Right atrium auricular region (tissue), 2 donors: Measurements from ENCODE around the gene KDM4B. TPM values are rescaled to one million over a fixed set of nuclear protein-coding genes. Genes with fewer than 3 reads are reported as not detected.
A peak's percentile ranks its signal among the peaks of the same experiment; 100 is the strongest.

Experiments
- DNase-seq: peaks from one replicate; pipeline ENCODE4 v3.0.0-alpha.2; 2019; ENCODE audit warnings: low spot score
- H3K27ac ChIP-seq, 2 donors: fragments of 200-600 bp; sonication (generic); 1 replicate in 1 of 2; 2 replicates in 1 of 2; pipeline ENCODE4 v1.5.1; 2016 to 2019
- H3K27me3 ChIP-seq, 2 donors: fragments of 200-600 bp; sonication (generic); one replicate each; pipeline versions ENCODE4 v1.5.1 to v1.6.0; 2017 to 2019
- H3K36me3 ChIP-seq: fragments of 200-600 bp; sonication (generic); one replicate; pipeline ENCODE4 v1.5.1; 2016
- H3K4me1 ChIP-seq, 2 donors: fragments of 200-600 bp; sonication (generic); one replicate each; pipeline versions ENCODE4 v1.5.1 to v1.6.0; 2017 to 2019
- H3K4me3 ChIP-seq, 2 donors: fragments of 200-600 bp; sonication (generic); 1 replicate in 1 of 2; 2 replicates in 1 of 2; pipeline ENCODE4 v1.5.1; 2017 to 2019; ENCODE audit warnings: mild to moderate bottlenecking in 1 of 2, moderate library complexity in 1 of 2
- H3K9me3 ChIP-seq, 2 donors: fragments of 200-600 bp; sonication (generic); one replicate each; pipeline ENCODE4 v1.5.1; 2019
- CTCF ChIP-seq, 2 donors: fragments of 200-600 bp; sonication (generic); IDR thresholded peaks; one replicate each; pipeline ENCODE4 v1.5.1; 2019; ENCODE audit warnings: antibody characterized with exemption in 2 of 2
- total RNA-seq, 2 donors: library from RNA; depleted of rRNA; stranded (reverse); fragments of >200 nt; gene quantifications; one replicate each; pipeline ENCODE4 v1.1.0, GENCODE V29; 2016

The KDM4B gene
- total RNA-seq, 2 donors from 2014 or later = 17.6 to 26.0 TPM

- H3K36me3 ChIP-seq = peaks cover 44% of the 10 kb centered on the region
- DNase-seq = peak; percentile 65
- H3K27me3 ChIP-seq = no peaks in the 10 kb centered on the region
- no peaks in the 10 kb centered on the region for H3K9me3 ChIP-seq
- H3K4me1 ChIP-seq = peaks cover 0 to 19% of the 10 kb centered on the region in 2 donors
- no peak overlapping the region for H3K4me3 ChIP-seq
- TF ChIP-seq CTCF (IDR thresholded peaks at IDR 0.05) = no peak
- peak overlapping the region in 1 of 2 donors; percentile 28 for H3K27ac ChIP-seq
Observed at GRCh38 chr19:5083547-5083965, 114.6 kb downstream of the KDM4B start.

GRCh38 chr19:5085566-5085965, 116.7 kb downstream of the KDM4B start:
- no peak for DNase-seq
- Histone ChIP-seq H3K27me3 (no peaks in the 10 kb centered on the region), H3K4me1 (peaks cover 0 to 21% of the 10 kb centered on the region in 2 donors), H3K9me3 (no peaks in the 10 kb centered on the region), H3K4me3 (no peak overlapping the region), H3K27ac (no peak overlapping the region), H3K36me3 (peaks cover 46% of the 10 kb centered on the region)
- TF ChIP-seq CTCF (IDR thresholded peaks at IDR 0.05) = no peak

GRCh38 chr19:5086230-5086629, 117.3 kb downstream of the KDM4B start:
- peaks cover 43% of the 10 kb centered on the region for H3K36me3 ChIP-seq

GRCh38 chr19:5086725-5087439, 118.0 kb downstream of the KDM4B start:
- Histone ChIP-seq H3K27ac (no peak overlapping the region), H3K36me3 (peaks cover 37% of the 10 kb centered on the region)
- no peak for DNase-seq

More at GRCh38 chr19:5086230-5086629, 117.3 kb downstream of the KDM4B start:
- Histone ChIP-seq H3K4me3 (no peak overlapping the region), H3K27me3 (no peaks in the 10 kb centered on the region), H3K4me1 (peaks cover 0 to 28% of the 10 kb centered on the region in 2 donors), H3K9me3 (no peaks in the 10 kb centered on the region), H3K27ac (no peak overlapping the region)
- TF ChIP-seq CTCF (IDR thresholded peaks at IDR 0.05) = no peak
- DNase-seq = no peak

GRCh38 chr19:5089283-5089682, 120.4 kb downstream of the KDM4B start:
- Histone ChIP-seq H3K4me3 (no peak overlapping the region), H3K27ac (no peak overlapping the region), H3K9me3 (no peaks in the 10 kb centered on the region), H3K36me3 (peaks cover 22% of the 10 kb centered on the region), H3K4me1 (peaks cover 0 to 43% of the 10 kb centered on the region in 2 donors), H3K27me3 (no peaks in the 10 kb centered on the region)
- no peak for TF ChIP-seq CTCF (IDR thresholded peaks at IDR 0.05)
- DNase-seq = no peak

More at GRCh38 chr19:5086725-5087439, 118.0 kb downstream of the KDM4B start:
- peaks cover 0 to 34% of the 10 kb centered on the region in 2 donors for H3K4me1 ChIP-seq
- no peaks in the 10 kb centered on the region for H3K9me3 ChIP-seq
- no peaks in the 10 kb centered on the region for H3K27me3 ChIP-seq
- no peak for TF ChIP-seq CTCF (IDR thresholded peaks at IDR 0.05)
- H3K4me3 ChIP-seq = no peak overlapping the region
